ENCODE measurements around the gene MAL.

The MAL gene

DNA sequence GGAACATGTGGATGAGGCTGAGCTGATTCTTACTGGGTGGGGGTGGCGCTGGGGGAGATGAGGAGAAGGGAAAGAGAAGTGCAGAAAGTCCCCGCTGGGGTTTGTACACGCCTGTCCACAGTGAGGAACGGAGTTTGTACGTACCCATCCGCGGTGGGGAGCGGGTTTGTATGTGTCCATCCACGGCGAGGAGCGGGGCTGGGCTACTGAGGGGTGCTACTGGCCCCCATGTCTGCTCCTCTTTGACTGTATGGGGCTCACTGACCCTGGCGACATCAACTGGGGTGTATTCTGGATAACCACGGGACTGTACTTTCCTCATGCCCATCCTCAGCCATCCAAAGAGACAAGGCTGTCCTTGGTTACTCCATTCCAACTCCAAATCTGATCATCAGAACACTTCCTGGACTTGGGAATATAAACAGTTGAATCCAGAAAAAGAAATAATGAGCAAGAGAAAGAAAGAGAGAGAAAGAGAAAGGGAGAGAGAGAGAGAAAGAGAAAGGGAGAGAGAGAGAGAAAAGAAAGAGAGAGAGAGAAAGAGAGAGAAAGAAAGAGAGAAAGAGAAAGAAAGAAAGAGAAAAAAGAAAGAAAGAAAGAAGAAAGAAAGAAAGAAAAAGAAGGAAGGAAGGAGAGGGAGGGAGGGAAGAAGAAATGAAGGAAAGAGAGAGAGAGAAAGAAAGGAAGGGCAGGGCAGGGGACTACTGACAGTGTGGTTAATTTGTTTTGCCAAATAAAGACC lies 21.0 kb downstream of the MAL start:
- no peak overlapping the region for H3K9ac ChIP-seq (ENCODE audit: low read length)
- H3K4me3 ChIP-seq (ENCODE audit: low read depth in 1 of 2, low read length in 2 of 2), result no peak overlapping the region
- H3K4me1 ChIP-seq (ENCODE audit: insufficient read depth, low read length), result peaks cover 11% of the 10 kb centered on the region
- peaks cover 0 to 6% of the 10 kb centered on the region in 2 donors for H3K27me3 ChIP-seq (ENCODE audit: control insufficient read depth in 1 of 2, insufficient read depth in 2 of 2, low read length in 2 of 2)
- no peaks in the 10 kb centered on the region for H3K36me3 ChIP-seq (ENCODE audit: insufficient read depth, low read length)
- no peaks in the 10 kb centered on the region for H3K9me3 ChIP-seq (ENCODE audit: low read length)
- H3K27ac ChIP-seq (ENCODE audit: low read depth, low read length), result no peak overlapping the region

DNA sequence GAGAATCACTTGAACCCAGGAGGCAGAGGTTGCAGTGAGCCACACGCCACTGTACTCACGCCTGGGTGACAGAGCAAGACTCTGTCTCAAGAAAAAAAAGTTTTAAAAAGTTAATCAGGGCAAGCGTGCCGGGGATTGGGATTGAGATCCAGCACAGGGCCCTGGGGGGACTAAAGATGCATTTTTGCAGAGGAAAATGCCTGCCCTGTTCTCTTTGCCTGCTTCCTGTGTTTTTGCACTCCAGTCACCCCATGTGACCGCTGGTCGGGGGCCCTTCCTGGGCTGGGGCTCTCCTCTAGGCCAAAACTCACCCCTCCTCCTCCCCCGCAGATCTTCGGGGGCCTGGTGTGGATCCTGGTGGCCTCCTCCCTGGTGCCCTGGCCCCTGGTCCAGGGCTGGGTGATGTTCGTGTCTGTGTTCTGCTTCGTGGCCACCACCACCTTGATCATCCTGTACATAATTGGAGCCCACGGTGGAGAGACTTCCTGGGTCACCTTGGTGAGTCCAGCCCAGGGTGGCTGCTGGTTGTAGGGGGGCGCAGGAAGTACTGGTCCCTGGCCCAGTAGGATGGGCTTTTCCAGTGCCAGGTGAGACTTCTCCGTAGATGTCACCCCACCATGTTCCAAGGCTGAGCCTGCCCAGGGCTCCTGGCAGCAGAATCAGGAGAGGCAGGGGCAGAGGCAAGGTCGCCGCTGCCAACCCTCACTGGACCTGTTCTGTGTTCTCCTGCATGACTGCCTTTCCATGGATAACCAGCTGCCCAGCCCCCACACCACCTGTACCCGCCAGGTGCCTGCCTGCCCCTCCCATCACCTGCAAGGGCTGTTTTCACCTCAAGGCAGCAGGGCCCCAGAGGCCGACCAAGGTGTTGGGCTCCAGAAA lies 22.4 kb downstream of the MAL start:
- H3K36me3 ChIP-seq (ENCODE audit: insufficient read depth, low read length), result no peaks in the 10 kb centered on the region
- no peak overlapping the region for H3K27ac ChIP-seq (ENCODE audit: low read depth, low read length)
- H3K9ac ChIP-seq (ENCODE audit: low read length), result no peak overlapping the region
- peaks cover 11% of the 10 kb centered on the region for H3K4me1 ChIP-seq (ENCODE audit: insufficient read depth, low read length)
- peaks cover 0 to 6% of the 10 kb centered on the region in 2 donors for H3K27me3 ChIP-seq (ENCODE audit: control insufficient read depth in 1 of 2, insufficient read depth in 2 of 2, low read length in 2 of 2)
- H3K9me3 ChIP-seq (ENCODE audit: low read length), result no peaks in the 10 kb centered on the region
- no peak overlapping the region for H3K4me3 ChIP-seq (ENCODE audit: low read depth in 1 of 2, low read length in 2 of 2)

DNA sequence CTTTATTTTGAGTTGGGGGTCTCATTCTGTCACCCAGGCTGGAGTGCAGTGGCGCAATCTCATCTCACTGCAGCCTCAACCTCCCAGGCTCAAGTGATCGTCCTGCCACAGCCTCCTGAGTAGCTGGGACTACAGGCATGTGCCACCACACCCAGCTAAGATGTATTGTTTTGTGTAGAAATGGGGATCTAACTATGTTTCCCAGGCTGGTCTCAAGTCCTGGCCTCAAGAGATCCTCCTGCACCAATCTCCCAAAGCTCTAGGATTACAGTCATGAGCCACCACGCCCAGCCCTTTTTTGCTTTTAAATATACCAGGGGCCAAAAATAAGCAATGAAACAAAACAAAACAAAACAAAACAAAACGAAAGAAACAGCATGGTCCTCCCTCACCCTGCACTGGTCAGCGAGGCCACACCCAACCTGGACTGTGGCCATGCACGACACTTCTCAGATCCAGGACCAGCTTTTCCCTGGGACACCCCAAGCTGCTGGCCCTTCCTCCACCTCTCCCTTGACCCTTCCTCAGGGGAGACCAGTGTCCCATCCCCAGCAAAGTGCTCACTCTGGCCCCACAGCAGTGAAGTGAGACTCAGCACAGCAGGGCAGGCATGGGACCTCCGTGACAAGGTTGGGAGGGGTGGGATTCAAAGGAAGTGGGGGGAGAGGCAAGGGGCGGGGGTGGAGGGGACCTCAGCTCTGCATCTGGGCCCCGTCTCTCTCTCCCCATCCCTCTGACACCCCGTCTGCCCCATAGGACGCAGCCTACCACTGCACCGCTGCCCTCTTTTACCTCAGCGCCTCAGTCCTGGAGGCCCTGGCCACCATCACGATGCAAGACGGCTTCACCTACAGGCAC lies 23.5 kb downstream of the MAL start:
- H3K9ac ChIP-seq (ENCODE audit: low read length), result no peak overlapping the region
- H3K4me1 ChIP-seq (ENCODE audit: insufficient read depth, low read length), result no peaks in the 10 kb centered on the region
- H3K4me3 ChIP-seq (ENCODE audit: low read depth in 1 of 2, low read length in 2 of 2), result no peak overlapping the region
- peaks cover 0 to 6% of the 10 kb centered on the region in 2 donors for H3K27me3 ChIP-seq (ENCODE audit: control insufficient read depth in 1 of 2, insufficient read depth in 2 of 2, low read length in 2 of 2)
- no peaks in the 10 kb centered on the region for H3K9me3 ChIP-seq (ENCODE audit: low read length)
- H3K27ac ChIP-seq (ENCODE audit: low read depth, low read length), result no peak overlapping the region
- H3K36me3 ChIP-seq (ENCODE audit: insufficient read depth, low read length), result no peaks in the 10 kb centered on the region

DNA sequence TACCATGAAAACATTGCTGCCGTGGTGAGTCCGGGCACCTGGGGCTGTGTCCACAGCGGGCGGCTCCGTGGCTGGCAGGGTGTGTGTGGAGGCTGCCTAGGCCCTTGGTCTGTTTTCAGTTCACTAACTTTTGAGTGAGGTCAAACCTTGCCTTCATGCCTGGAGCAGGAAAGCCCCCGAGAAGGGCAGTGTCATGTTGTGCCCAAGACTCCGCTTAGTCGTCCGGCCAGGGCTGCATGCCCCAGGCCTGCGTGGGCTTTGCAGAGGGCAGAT lies 24.1 kb downstream of the MAL start:
- no peak overlapping the region for H3K4me3 ChIP-seq (ENCODE audit: low read depth in 1 of 2, low read length in 2 of 2)
- no peaks in the 10 kb centered on the region for H3K4me1 ChIP-seq (ENCODE audit: insufficient read depth, low read length)
- H3K36me3 ChIP-seq (ENCODE audit: insufficient read depth, low read length), result no peaks in the 10 kb centered on the region
- no peaks in the 10 kb centered on the region for H3K9me3 ChIP-seq (ENCODE audit: low read length)
- H3K9ac ChIP-seq (ENCODE audit: low read length), result no peak overlapping the region
- peaks cover 0 to 6% of the 10 kb centered on the region in 2 donors for H3K27me3 ChIP-seq (ENCODE audit: control insufficient read depth in 1 of 2, insufficient read depth in 2 of 2, low read length in 2 of 2)
- H3K27ac ChIP-seq (ENCODE audit: low read depth, low read length), result no peak overlapping the region

DNA sequence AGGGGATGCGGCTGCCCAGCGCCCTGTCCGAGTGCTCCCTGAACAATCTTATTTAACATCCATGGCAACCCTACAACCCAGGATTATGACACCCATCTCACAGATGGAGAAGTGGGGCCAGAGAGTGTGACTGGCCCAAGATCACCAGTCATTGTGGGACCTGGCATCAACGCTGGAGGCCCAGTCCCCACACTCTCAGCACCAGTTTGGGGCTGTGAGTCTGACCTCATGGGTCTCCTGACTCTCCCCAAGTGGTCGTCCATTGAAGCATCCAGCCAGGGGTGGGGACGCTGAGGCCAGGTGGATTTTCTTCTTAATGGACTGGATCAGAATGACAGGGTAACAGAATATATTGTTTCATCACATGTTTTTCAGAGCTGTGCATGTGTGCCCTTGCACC lies 24.5 kb downstream of the MAL start:
- no peaks in the 10 kb centered on the region for H3K9me3 ChIP-seq (ENCODE audit: low read length)
- H3K4me1 ChIP-seq (ENCODE audit: insufficient read depth, low read length), result no peaks in the 10 kb centered on the region
- H3K27me3 ChIP-seq (ENCODE audit: control insufficient read depth in 1 of 2, insufficient read depth in 2 of 2, low read length in 2 of 2), result peaks cover 0 to 6% of the 10 kb centered on the region in 2 donors

DNA sequence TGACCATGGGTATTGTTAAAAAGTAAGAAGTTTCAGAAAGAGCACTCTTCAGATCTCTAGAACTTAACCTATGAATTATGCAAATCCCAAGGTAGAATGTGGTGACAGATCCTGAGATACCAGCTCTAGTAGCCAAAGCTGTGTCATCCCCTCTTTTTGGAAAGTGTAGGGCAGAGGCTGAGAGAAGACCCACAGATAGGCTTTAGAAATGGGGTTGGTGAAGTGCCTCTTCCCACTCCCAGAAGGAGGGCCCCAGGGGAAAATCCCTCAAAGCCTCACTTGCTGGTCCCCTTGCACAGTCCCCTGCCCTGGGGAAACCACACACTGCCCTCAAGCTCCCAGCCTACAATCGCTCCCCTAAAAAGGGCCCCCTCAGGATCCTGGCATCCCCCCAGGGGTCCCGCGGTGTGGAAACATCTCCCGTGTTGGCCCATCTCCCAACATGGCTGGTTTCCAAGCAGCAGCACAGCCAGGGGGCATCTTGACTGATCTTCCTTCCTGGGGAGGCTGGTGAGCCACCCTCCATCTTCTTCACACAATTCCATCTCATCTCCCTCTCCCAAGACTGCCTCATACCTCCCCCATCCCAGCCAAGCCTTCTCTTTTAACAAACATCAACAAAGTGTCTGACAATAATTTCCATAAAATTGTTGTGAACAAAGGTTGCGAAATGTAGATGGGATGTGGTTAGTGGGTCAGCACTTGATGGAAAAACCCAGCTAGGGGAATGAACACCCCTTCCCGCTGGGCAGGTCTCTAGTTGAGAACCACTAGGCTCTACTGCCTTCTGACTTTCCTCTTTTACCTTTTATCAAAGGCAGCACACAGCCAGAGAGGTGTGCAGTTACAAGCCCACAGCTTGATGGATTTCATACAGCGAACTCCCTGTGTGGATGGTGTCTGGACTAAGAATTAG lies 25.1 kb downstream of the MAL start:
- H3K4me3 ChIP-seq (ENCODE audit: low read depth in 1 of 2, low read length in 2 of 2), result no peak overlapping the region
- H3K9me3 ChIP-seq (ENCODE audit: low read length), result no peaks in the 10 kb centered on the region
- H3K4me1 ChIP-seq (ENCODE audit: insufficient read depth, low read length), result no peaks in the 10 kb centered on the region
- H3K27me3 ChIP-seq (ENCODE audit: control insufficient read depth in 1 of 2, insufficient read depth in 2 of 2, low read length in 2 of 2), result peaks cover 0 to 6% of the 10 kb centered on the region in 2 donors
- H3K27ac ChIP-seq (ENCODE audit: low read depth, low read length), result no peak overlapping the region
- no peaks in the 10 kb centered on the region for H3K36me3 ChIP-seq (ENCODE audit: insufficient read depth, low read length)
- H3K9ac ChIP-seq (ENCODE audit: low read length), result no peak overlapping the region

More for the DNA sequence above, 24.5 kb downstream of the MAL start:
- Histone ChIP-seq H3K27ac (ENCODE audit: low read depth, low read length) (no peak overlapping the region), H3K9ac (ENCODE audit: low read length) (no peak overlapping the region), H3K36me3 (ENCODE audit: insufficient read depth, low read length) (no peaks in the 10 kb centered on the region), H3K4me3 (ENCODE audit: low read depth in 1 of 2, low read length in 2 of 2) (no peak overlapping the region)

DNA sequence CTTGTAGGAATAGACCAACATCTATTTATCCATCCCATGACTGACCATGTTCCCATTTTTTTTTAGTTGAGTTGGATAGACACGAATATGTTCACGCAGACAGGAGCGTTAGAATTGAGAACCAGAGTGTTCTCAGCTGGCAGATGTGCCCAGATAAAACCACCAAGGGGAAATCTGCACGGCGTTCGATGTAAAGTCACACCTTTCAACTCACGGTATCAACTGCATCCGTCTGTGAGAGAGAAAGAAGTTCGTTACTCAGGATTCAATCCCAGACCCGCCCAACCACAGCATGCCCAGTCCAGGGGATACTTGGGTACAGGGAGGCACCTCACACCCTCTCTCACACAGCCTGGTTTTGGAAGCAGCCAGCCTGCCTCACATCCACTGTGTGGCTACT lies 26.1 kb downstream of the MAL start:
- H3K9me3 ChIP-seq (ENCODE audit: low read length), result no peaks in the 10 kb centered on the region
- no peak overlapping the region for H3K9ac ChIP-seq (ENCODE audit: low read length)
- no peaks in the 10 kb centered on the region for H3K4me1 ChIP-seq (ENCODE audit: insufficient read depth, low read length)
- H3K27me3 ChIP-seq (ENCODE audit: control insufficient read depth in 1 of 2, insufficient read depth in 2 of 2, low read length in 2 of 2), result peaks cover 0 to 6% of the 10 kb centered on the region in 2 donors
- no peak overlapping the region for H3K4me3 ChIP-seq (ENCODE audit: low read depth in 1 of 2, low read length in 2 of 2)
- H3K27ac ChIP-seq (ENCODE audit: low read depth, low read length), result no peak overlapping the region
- no peaks in the 10 kb centered on the region for H3K36me3 ChIP-seq (ENCODE audit: insufficient read depth, low read length)

DNA sequence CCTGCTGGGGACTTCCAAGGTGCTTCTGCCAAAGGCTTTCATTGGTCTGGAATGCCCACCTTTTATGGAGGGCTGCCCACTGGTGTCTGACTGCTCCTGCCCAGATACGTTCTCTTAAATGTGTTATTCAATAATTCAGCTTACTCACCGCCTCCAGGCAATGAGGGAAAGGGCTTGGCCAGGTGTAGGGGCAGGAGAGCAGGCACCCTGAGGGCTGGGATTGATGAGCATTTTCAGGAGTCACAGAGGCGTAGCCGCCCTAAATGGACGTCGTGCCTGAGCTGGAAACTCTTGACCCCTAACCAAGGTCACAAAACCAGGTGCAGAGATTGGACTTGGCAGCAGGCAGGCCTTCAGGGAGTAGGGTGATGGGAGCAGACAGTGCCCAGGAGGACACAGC lies 26.8 kb downstream of the MAL start:
- Histone ChIP-seq H3K27ac (ENCODE audit: low read depth, low read length) (no peak overlapping the region), H3K27me3 (ENCODE audit: control insufficient read depth in 1 of 2, insufficient read depth in 2 of 2, low read length in 2 of 2) (peaks cover 0 to 6% of the 10 kb centered on the region in 2 donors), H3K9ac (ENCODE audit: low read length) (no peak overlapping the region), H3K4me1 (ENCODE audit: insufficient read depth, low read length) (no peaks in the 10 kb centered on the region), H3K9me3 (ENCODE audit: low read length) (no peaks in the 10 kb centered on the region), H3K4me3 (ENCODE audit: low read depth in 1 of 2, low read length in 2 of 2) (no peak overlapping the region), H3K36me3 (ENCODE audit: insufficient read depth, low read length) (no peaks in the 10 kb centered on the region)

DNA sequence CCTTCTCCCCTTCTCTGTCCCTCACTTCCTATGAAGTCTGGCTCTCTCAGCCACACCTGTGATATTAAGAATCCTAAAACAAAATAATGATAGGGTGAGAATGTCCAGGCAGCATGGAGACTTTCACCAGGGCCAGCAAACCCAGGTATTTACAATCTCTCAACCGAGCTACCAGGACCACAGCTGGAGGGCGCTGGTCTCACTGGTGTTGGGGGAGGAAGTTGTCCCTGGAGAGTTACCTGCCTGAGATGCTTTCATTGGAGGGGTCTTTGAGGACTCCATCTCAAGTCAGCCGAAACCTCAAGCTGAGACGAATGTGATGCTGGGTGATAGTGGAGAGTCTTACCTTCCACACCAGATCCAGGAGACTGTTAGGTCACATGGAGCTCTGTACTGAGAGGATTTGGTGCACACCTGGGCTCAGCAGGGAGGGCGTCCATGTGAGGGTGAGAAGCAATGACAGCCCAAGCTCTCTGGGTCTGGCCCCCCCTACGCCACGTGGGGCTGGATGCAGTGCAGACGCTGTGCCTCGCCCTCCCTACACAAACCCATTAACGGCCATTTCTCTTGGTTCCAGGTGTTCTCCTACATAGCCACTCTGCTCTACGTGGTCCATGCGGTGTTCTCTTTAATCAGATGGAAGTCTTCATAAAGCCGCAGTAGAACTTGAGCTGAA lies 27.4 kb downstream of the MAL start:
- H3K36me3 ChIP-seq (ENCODE audit: insufficient read depth, low read length), result no peaks in the 10 kb centered on the region
- H3K27ac ChIP-seq (ENCODE audit: low read depth, low read length), result no peak overlapping the region
- no peak overlapping the region for H3K4me3 ChIP-seq (ENCODE audit: low read depth in 1 of 2, low read length in 2 of 2)
- no peaks in the 10 kb centered on the region for H3K9me3 ChIP-seq (ENCODE audit: low read length)
- H3K9ac ChIP-seq (ENCODE audit: low read length), result no peak overlapping the region
- no peaks in the 10 kb centered on the region for H3K4me1 ChIP-seq (ENCODE audit: insufficient read depth, low read length)
- peaks cover 0 to 6% of the 10 kb centered on the region in 2 donors for H3K27me3 ChIP-seq (ENCODE audit: control insufficient read depth in 1 of 2, insufficient read depth in 2 of 2, low read length in 2 of 2)

DNA sequence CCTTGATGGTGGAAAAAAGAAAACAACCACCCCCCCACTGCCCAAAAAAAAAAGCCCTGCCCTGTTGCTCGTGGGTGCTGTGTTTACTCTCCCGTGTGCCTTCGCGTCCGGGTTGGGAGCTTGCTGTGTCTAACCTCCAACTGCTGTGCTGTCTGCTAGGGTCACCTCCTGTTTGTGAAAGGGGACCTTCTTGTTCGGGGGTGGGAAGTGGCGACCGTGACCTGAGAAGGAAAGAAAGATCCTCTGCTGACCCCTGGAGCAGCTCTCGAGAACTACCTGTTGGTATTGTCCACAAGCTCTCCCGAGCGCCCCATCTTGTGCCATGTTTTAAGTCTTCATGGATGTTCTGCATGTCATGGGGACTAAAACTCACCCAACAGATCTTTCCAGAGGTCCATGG lies 28.0 kb downstream of the MAL start:
- Histone ChIP-seq H3K4me1 (ENCODE audit: insufficient read depth, low read length) (no peaks in the 10 kb centered on the region), H3K9ac (ENCODE audit: low read length) (no peak overlapping the region), H3K27me3 (ENCODE audit: control insufficient read depth in 1 of 2, insufficient read depth in 2 of 2, low read length in 2 of 2) (peaks cover 0 to 6% of the 10 kb centered on the region in 2 donors), H3K4me3 (ENCODE audit: low read depth in 1 of 2, low read length in 2 of 2) (no peak overlapping the region), H3K27ac (ENCODE audit: low read depth, low read length) (no peak overlapping the region), H3K9me3 (ENCODE audit: low read length) (no peaks in the 10 kb centered on the region), H3K36me3 (ENCODE audit: insufficient read depth, low read length) (no peaks in the 10 kb centered on the region)

All from muscle layer of colon (tissue), 2 donors.